ENCODE data around the gene TST. TPM values are rescaled to one million over a fixed set of nuclear protein-coding genes. Genes with fewer than 3 reads are reported as not detected.
"Not testable (repeated sequence)": the region's sequence is repeated elsewhere in the genome, so short reads cannot be mapped to it uniquely, and the experiment has no call there.

Gene TST
- total RNA-seq, 1 donor from 2014 or later, result 32.2 TPM

DNA sequence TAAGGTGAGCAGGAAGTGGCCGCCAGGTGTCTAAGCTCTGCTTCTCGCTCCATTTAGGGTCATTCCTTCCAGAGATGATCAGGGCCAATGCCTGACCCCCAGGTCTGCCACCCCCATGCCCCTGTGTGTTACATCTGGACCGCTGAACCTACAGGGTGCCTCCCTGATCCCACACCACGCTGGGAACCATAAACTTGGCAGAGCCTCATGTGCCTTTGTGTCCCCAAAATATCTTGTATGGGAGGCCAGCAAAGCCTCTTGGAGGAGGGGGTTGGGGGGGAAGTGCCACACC, 3.7 kb downstream of the TST start:
- DNase-seq (ENCODE audit: low read depth), result no peak

DNA sequence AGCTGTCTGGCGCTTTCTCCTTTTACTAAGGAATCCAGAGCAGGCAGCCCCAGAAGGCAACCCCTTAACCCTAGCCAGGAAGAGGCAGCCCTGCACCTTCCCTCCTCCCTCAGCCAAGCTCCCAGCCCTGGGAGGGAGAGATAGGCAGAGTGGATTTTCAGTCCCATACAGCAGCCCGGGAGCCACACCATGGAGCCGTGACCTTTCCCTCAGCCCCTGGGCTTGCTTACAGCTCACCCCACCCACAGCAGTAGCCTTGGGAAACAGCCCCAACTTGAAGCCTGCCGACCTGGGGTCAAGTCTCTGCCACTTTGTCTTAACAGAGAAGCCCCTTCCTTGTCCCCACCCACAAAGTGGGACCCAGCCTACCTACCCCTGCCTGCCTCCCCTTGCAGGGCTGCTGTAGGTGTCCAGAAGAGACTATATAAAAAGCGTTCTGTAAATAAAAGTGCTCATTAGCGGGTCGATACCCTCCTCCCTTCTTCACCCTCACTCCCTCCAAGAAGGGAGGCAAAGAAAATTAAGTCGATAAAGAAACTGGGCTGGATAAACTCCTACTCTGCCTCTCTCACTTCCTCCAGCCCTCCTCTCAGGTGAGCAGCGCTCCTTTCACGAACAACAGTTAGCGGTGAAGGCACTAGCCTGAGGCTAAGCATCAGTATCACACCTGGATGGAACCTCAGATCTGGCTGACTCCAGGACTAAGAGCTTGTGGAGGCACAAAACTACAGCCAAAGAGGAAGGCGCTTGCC, 4.2 kb downstream of the TST start:
- no peak for DNase-seq (ENCODE audit: low read depth)

DNA sequence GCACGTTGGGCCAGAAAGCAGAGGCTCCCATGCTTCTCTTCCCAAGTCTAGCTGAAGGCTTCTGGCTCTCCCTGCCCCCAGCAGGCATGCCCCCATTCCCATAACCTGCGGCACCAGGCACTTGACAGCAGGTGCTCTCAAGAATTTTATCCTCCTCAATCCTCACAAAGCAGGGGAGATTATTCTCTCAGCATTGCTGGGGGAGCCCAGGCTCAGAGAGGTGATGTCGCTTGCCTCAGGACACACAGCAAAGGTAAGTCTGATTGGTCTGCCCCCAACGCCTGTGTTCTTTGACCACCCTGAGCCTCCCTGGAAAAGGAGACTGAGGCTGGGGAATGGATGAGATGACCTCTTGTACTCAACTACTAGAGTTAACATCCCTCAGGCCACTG, 4.8 kb downstream of the TST start:
- DNase-seq (ENCODE audit: low read depth), result no peak

DNA sequence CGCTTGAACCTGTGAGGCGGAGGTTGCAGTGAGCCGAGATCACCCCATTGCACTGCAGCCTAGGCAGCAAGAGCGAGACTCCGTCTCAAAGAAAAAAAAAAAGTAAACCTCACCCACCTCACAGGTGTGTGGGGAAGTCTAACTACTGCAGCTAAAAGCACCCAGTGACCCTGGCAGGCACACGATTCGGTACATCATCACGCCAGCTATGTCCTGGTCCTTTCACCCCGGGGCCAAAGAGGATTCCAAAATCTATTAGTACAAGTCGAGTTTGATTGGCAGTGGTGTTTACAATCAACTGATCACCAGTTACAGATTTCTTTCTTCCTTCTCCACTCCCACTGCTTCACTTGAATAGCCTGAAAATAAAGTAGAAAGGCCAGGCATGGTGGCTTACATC, 6.3 kb downstream of the TST start:
- DNase-seq (ENCODE audit: low read depth), result no peak

DNA sequence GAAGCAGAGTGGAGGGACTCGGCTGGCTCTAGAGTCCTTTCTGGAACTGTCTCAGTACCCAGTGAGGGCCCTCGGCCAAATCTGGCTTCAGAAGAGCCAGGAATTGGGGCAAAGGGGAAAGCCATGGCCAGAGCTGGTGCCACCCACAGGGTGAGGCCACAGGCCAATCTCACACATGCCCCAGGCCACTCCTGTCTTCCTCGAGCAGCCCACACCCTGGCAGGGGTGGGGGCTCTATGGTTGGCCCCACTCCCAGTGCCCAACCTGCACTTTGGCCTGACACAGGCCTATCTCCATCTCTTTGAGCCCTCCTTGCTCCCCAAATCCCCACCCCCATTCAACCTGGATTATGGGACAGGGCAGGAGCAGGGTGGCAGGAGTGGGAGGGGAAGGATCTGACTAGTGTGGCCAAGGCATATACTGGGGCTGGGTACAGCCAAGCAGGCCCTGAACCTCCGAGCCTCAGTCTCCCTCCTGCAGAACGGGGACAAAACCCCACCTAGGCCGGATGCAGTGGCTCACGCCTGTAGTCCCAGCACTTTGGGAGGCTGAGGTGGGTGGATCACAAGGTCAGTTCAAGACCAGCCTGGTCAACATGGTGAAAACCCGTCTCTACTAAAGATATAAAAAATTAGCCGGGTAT, 6.9 kb downstream of the TST start:
- no peak for DNase-seq (ENCODE audit: low read depth)

DNA sequence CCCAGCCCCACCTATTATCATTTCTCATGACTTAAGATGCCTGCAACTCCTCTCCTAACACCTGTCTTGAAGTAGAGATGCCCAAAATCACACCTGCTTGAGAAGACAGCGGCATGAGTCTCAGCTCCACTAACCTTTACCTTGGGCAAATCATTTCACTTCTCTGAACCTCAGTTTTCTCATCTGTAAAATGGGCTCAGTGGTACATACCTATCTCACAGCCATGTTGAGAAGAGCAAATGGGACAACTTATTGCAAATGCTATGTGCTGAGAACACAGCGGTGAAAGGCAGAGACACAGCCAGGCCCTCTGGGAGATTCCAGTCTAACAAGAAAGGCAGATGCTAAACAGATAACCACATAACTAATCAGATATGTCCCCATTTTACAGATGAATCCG, 7.8 kb downstream of the TST start:
- DNase-seq (ENCODE audit: low read depth), result no peak

DNA sequence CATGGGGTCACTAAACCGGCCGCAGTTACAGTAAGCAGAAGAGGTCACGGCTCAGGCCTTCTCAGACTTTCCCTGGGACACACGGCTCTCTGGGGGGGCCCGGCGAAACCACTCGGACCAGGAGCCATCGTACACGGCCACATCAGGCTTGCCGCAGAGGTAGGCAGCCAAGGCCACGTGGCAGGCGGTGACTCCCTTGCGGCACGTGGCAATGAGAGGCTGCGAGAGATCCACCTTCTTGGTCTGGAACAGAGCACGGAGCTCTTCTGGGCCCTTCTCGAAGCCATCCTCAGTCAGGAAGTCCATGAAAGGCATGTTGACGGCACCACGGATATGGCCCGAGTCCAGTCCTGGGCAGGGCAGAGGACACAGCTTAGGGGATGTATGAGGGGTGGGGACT, 8.3 kb downstream of the TST start:
- DNase-seq (ENCODE audit: low read depth), result no peak

DNA sequence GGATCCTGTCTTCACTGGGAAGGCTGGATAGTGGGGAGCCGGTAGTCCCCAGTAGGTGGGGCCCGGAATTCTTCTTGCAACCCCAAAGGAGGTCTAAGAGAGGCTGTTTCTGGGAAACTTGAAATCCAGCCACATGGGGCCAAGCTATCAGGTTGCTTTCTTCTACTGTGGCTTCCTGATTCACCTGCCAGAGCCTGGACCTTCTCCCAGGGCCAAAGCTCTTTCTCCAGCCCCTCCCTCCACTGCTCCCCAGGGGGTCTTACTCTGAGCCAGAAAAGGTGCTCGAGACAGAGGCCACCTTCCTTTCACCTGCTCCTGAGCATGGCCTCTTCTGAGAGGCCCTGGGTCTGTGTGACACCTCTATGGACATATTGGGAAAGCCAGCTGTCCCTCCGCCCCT, 9.1 kb downstream of the TST start:
- DNase-seq (ENCODE audit: low read depth), result no peak

DNA sequence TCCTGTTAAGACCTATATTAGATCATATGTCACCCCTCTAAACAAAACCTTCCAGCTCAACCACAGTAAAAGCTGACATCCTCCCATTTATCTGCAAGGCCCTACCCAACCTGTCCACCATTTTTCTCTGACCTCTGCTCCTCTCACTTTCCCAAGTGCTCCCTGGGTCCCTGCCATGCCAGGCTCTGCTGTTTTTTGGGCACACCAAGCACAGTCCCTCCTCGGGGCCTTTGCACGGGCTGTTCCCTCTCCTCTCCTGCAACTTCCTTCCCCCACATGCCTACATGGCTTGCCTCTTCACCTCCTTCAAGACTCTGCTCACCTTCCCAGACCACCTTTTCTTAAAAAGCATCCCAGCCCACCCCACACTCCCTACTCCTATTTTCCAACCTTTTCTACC, 9.8 kb downstream of the TST start:
- no peak for DNase-seq (ENCODE audit: low read depth)

DNA sequence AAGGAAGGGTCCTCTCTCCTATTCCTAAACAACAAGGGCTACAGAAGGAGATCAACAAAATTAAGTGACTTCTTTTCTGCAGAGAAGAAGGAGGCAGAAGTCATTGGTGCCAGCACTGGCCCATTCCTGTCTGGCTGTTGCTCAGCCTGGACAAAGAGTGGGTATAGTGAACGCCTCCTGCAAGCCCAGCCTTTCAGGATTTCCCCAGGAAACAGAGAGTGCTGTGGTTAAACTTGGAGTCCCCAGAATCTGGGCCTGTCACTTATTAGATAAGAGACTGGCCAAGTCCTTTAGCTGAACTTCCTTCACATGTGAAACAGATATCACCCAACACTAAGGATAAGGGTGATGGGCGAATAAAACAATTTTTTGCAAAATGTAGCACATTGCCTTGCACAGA, 10.9 kb downstream of the TST start:
- no peak for DNase-seq (ENCODE audit: low read depth)

DNA sequence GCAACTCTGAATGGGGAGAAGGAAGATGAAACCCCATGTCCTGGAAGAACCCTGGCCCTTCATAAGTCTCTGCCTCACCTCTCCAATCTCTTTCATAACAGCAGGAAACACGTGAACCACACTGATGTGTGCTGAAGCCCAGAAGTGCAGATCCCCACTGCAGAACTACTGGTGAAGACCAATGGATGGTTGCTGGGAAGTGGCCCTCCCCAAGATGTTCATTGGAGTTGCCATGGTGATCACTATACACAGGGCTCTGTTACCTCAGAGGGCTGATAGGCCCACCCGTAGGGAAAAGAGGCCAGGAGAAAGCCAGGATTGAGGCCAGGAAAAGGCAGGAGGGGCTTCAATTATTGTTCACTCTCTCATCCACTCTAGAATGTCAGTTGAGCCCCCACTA, 11.6 kb downstream of the TST start:
- no peak for DNase-seq (ENCODE audit: low read depth)

DNA sequence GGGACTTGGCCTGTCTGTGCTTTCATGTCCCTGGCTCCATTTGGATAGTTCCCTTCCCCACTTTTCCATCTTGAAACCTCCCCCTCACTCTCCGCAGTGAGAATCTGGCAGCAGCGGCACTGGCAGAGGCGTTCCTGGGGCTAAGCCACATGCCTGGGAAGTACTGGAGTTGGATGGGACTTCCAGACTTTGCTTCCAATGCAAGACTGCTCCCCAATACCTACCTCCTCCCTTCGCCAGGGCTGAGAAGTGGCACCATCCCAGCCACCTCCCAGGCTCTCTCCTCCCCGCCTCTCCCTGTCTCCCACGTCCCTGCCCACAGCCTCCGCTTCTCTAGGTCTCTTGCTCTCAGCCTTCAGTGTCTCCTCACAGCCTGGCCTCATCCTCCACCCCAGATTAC, 16.6 kb downstream of the TST start:
- DNase-seq (ENCODE audit: low read depth), result no peak

DNA sequence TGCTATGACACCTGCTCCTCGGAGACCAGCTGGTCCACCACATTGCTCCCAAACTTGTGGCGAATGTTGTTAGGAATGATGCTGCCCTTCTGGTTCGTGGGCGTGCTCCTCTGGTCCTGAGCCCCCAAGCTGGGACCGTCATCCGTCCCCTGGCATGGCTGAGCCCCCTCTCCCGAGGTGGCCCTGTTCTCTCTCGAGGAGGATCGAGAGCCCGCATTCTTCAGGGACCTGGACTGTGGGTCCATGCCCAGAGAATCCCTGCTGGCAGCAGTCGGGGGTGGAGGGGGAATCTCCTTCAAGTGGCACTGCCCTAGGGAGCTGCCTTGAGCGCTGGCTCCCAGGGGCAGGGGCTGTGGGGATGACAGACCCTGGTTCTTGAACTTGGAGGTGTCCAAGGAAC, 17.4 kb downstream of the TST start:
- DNase-seq (ENCODE audit: low read depth), result no peak

DNA sequence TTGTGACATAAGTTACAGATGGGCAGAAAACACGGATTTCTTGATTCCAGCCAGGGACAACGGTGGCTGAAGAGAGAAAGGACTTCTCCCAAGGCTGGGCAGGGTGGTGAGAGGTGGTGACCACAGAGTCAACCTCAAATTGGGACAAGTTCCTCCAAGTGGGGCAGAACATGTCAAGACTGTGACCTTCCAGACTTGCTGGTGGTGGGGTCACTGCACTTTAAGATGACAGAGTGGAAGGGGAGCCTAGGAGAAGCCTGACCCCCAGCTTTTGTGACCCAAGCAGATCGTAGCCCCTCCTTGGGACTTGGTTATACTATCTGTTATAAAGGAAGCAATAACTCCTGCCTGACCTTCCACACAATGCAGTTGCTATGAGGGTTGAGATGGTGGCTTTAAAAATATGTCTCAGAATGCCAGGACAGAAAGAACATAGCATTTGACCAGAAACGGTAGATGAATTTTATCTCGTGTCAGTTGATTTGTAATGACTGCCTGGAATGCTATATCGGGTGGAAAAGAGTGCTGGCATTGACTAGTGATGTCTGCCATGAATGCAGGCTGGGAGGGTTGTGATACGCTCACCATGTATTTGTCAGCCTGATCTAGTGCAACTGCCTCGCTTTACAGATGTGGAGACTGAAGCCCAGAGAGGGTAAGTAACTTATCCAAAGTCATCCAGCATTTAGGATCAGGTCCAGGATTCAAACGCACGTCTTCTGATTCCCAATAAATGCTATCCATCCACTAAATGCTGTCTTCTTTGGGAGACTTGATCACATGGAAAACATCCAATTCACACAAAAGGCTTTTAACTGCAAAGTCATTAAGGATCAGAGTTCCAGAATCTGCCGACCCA, 18.3 kb downstream of the TST start:
- DNase-seq (ENCODE audit: low read depth), result no peak

DNA sequence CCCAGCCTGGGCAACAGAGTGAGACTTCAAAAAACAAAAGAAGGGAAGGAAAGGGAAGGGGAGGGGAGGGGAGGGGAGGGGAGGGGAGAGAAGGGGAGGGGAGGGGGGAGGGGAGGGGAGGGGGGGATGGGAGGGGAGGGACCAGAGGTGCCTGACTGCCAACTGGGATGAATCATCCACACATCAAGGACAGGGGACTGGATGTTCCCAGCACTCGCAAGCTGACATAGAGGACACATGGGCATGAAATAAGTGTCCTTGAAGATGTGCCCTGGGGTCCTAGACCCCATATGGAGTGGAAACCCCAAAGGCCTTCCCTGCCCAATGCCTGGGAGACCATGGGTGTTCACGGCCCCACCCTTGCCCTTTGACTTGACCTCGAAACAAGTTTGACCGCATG, 19.8 kb downstream of the TST start:
- DNase-seq (ENCODE audit: low read depth), result no peak

DNA sequence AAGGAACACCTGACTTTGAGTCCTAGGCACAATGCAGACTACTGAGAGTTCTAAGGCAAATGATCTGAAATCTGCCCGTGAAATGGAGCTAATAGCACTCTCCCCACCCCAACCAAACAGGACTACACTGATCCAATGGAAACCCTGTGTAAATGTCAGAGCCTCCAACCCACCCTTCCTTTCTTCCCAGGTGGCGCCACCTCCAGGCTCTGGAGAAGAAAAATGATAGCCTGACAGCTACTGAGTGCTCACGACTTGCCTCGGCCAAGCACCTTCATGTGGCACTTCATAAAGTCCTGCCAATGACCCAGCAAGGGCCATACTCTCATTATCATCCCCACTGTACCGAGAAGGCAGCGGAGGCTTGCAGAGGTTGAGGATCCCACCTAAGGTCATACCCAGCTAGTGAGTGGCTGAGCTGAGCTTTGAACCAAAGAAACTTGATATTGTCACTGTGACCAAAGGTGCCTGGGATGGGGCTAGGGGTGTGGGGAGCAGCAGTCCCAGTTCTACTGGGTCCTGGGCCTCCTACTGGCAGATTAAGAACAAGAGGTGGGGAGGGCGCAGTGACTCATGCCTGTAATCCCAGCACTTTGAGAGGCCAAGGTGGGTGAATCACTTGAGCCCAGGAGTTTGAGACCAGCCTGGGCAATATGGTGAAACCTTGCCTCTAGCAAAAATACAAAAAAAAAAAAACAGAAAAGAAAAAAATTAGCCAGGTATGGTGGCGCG, 20.5 kb downstream of the TST start:
- DNase-seq (ENCODE audit: low read depth), result no peak

DNA sequence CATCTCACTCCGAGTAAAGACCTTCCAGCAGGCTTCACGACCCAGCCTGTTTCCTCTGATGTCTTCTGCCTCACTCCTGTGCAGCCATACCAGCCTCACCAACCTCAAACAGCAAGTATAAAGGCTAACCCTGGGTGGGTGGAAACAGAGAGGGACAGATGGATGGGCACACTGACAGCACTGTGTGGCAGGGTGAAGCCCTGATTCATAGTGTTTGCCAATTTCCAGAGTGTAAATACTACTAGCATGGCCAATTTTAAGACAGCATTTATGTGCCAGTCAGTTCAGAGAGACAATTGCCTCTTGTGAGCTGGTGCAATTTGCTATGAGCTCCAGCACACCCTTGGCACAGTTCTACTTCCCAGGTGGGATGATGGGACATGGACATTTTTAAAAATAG, 21.5 kb downstream of the TST start:
- no peak for DNase-seq (ENCODE audit: low read depth)

DNA sequence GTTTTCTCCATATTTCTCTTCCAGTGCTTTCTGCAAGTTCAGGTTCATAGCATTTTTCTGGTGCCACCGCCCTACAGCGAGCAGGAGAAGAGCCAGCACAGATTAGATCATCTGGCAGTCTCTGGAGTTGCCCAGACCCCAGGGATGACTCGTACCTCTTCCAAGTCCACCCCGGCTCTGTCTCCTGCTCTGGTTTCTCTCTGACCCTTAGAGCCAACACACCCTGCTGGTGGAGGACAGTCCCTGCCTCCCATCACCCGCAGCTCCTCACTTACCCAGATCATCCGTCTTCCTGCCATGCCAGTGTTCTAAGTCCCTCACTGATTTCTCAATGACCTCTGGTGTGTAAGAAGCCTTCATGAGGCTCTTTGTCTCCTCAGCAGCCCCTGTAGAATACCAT, 28.0 kb downstream of the TST start:
- no peak for DNase-seq (ENCODE audit: low read depth)

DNA sequence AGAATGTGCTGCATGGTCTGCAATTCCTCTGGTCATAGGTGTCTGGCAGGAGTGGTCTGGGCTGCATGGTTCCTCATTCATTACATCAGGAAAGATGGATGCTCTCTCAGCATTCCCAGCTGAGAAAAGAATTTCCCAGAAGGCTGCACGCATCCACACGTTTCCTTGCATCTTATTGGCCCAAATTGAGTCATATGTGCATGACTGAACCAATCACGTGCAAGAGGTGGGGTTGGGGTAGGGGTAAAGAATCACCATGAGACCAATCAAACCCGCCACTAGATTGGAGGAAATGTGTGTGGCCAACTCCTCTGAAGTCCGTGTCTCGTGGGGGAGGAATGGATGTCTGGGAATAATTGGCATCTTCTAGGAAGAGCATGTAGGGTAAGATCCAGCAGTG, 28.8 kb downstream of the TST start:
- DNase-seq (ENCODE audit: low read depth), result no peak

DNA sequence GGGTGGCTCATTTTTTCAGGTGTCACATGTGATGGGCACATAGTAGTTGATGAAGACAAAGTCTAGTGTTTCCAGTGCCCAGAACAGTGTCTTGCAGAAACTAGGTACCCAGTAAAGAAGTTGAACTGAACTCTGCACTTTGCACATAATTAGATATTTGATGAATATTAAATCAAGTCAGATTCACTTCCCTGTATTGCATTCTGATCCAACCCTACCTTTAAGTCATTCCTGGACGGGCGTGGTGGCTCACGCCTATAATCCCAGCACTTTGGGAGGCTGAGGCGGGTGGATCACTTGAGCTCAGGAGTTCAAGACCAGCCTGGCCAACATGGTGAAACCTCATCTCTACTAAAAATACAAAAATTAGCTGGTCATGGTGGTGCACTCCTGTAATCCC, 30.2 kb downstream of the TST start:
- DNase-seq (ENCODE audit: low read depth), result not testable (repeated sequence)

DNA sequence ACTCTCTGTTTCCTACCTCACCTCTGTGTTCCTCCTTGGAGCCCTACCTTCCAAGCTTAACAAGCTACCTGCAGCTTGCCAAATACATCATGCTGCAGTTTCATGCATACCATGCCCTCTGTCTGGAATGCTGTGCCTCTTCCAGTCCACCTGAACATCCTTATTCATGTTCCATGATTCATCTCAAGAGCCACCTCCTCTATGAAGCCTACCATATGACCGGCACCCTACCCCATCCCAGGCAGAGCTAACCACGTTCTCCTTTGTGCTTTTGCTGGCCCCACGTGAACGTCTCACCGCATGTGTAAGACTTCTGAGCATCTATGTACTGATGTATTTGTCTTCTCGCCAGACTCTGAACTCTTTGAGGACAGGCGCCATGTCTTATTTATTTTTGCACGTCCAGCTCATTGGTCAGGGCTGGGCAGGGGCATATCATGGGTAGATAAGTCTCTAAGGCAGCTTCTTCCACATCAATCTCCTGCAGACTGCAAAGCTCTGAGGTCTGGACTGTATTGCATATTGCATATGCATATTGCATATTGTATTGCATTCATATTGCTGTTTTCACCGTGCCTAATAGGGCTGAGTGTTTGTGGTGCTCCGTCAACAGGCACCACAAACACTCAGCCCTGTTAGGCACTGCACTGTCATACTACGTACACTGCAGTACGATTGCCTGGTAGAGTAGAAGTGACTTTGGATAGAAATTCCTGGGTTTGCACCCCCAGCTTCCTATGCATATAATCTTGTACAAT, 31.0 kb downstream of the TST start:
- no peak for DNase-seq (ENCODE audit: low read depth)

Data from myocyte (in vitro differentiated cells).